Liver (tissue), 9 donors: ENCODE data around the gene TET2. TPM values are rescaled to one million over a fixed set of nuclear protein-coding genes. Genes with fewer than 3 reads are reported as not detected.
A peak's percentile ranks its signal among the peaks of the same experiment; 100 is the strongest.

ENCODE experiments used
- DNase-seq: peaks from one replicate; pipeline ENCODE4 v3.0.0-alpha.2; 2017; ENCODE audit warnings: low spot score
- H3K27ac ChIP-seq, 2 donors: one replicate each; pipeline ENCODE4 v1.7.0; 2013; ENCODE audit warnings: inconsistent platforms in 2 of 2, low read length in 2 of 2, control low read depth in 1 of 2, low read depth in 1 of 2, mild to moderate bottlenecking in 1 of 2
- H3K27me3 ChIP-seq, 4 donors: one replicate each; pipeline versions ENCODE4 v1.6.1 to v1.7.0; 2013; ENCODE audit warnings: low read length in 3 of 4, inconsistent platforms in 1 of 4, mild to moderate bottlenecking in 1 of 4, moderate library complexity in 1 of 4; ENCODE audit not compliant: control insufficient read depth in 4 of 4, insufficient read depth in 4 of 4
- H3K36me3 ChIP-seq, 4 donors: one replicate each; pipeline versions ENCODE4 v1.6.1 to v1.7.0; 2013; ENCODE audit warnings: low read length in 3 of 4, mild to moderate bottlenecking in 3 of 4, low read depth in 1 of 4, moderate library complexity in 1 of 4; ENCODE audit not compliant: control insufficient read depth in 4 of 4, insufficient read depth in 3 of 4
- H3K4me1 ChIP-seq, 4 donors: one replicate each; pipeline versions ENCODE4 v1.6.1 to v1.7.0; 2013; ENCODE audit warnings: low read length in 3 of 4, mild to moderate bottlenecking in 3 of 4, moderate library complexity in 1 of 4; ENCODE audit not compliant: control insufficient read depth in 4 of 4, insufficient read depth in 4 of 4
- H3K4me3 ChIP-seq, 3 donors: one replicate each; pipeline versions ENCODE4 v1.6.1 to v1.7.0; 2013; ENCODE audit warnings: low read length in 3 of 3, control low read depth in 1 of 3, low read depth in 1 of 3, mild to moderate bottlenecking in 1 of 3
- H3K9ac ChIP-seq, 2 donors: one replicate each; pipeline ENCODE4 v1.7.0; 2013; ENCODE audit warnings: low read length in 2 of 2, mild to moderate bottlenecking in 2 of 2, moderate library complexity in 2 of 2, control low read depth in 1 of 2, low read depth in 1 of 2
- H3K9me3 ChIP-seq, 4 donors: one replicate each; pipeline versions ENCODE4 v1.6.1 to v1.7.0; 2013; ENCODE audit warnings: low read length in 3 of 4; ENCODE audit not compliant: control insufficient read depth in 4 of 4
- EGR1 ChIP-seq, 2 donors: IDR thresholded peaks; 2 replicates each; pipeline ENCODE4 v1.6.1; 2016 to 2018; ENCODE audit warnings: antibody characterized with exemption in 2 of 2, low read depth in 2 of 2
- FOXA1 ChIP-seq: IDR thresholded peaks from 2 replicates; pipeline ENCODE4 v1.6.1; 2016; ENCODE audit warnings: antibody characterized with exemption
- FOXA2 ChIP-seq: IDR thresholded peaks from 2 replicates; pipeline ENCODE4 v1.6.1; 2016; ENCODE audit warnings: antibody characterized with exemption
- GABPA ChIP-seq, 2 donors: IDR thresholded peaks in 1 of 2; conservative IDR thresholded peaks in 1 of 2; 2 replicates each; pipeline ENCODE4 v1.6.1; 2016; ENCODE audit warnings: antibody characterized with exemption in 2 of 2, mild to moderate bottlenecking in 1 of 2, moderate library complexity in 1 of 2
- HNF4A ChIP-seq, 2 donors: conservative IDR thresholded peaks; 2 replicates each; pipeline ENCODE4 v1.6.1; 2016; ENCODE audit warnings: antibody characterized with exemption in 2 of 2, mild to moderate bottlenecking in 2 of 2
- HNF4G ChIP-seq: IDR thresholded peaks from 2 replicates; pipeline ENCODE4 v1.6.1; 2016; ENCODE audit warnings: antibody characterized with exemption
- JUND ChIP-seq, 2 donors: IDR thresholded peaks; 2 replicates each; pipeline ENCODE4 v1.6.1; 2016; ENCODE audit warnings: antibody characterized with exemption in 2 of 2
- RAD21 ChIP-seq, 2 donors: IDR thresholded peaks; 2 replicates each; pipeline ENCODE4 v1.6.1; 2016; ENCODE audit warnings: antibody characterized with exemption in 2 of 2, mild to moderate bottlenecking in 2 of 2
- SP1 ChIP-seq: IDR thresholded peaks from 2 replicates; pipeline ENCODE4 v1.6.1; 2018; ENCODE audit warnings: antibody characterized with exemption, mild to moderate bottlenecking
- TAF1 ChIP-seq: conservative IDR thresholded peaks from 2 replicates; pipeline ENCODE4 v1.6.1; 2016; ENCODE audit warnings: antibody characterized with exemption, mild to moderate bottlenecking
- YY1 ChIP-seq: IDR thresholded peaks from 2 replicates; pipeline ENCODE4 v1.6.1; 2016; ENCODE audit warnings: antibody characterized with exemption, mild to moderate bottlenecking
- WGBS: extraction: QIAGEN DNeasy Blood & Tissue Kit; methylation state at CpG from one replicate; pipeline ENCODE4 v1.1.7; 2013; 5-methylcytosine and 5-hydroxymethylcytosine counted together
- polyA plus RNA-seq, 2 donors: library from polyadenylated mRNA; stranded (reverse) in 1 of 2; unstranded in 1 of 2; fragments of 200-250 nt in 1 of 2; fragments of >200 nt in 1 of 2; fragmentation: Nextera tagmentation in 1 of 2; extraction: Ambion mirVana in 1 of 2; gene quantifications; one replicate each; pipeline versions ENCODE4 v1.2.1 to v1.2.3, GENCODE V29; 2013 to 2015
- total RNA-seq, 2 donors: library from RNA; depleted of rRNA; stranded (reverse); fragments of >200 nt; gene quantifications; one replicate each; pipeline ENCODE4 v1.2.3, GENCODE V29; 2014
- TF ChIP-seq, protein P1 (sequence below): IDR thresholded peaks from 2 replicates; pipeline ENCODE4 v1.6.1; 2016; ENCODE audit warnings: antibody characterized with exemption
- TF ChIP-seq, protein P2 (sequence below): IDR thresholded peaks from 2 replicates; pipeline ENCODE4 v1.6.1; 2016; ENCODE audit warnings: antibody characterized with exemption
- TF ChIP-seq, protein P3 (sequence below): fragments of 150-350 bp; IDR thresholded peaks from 2 replicates; pipeline ENCODE4 v1.5.1; 2017; ENCODE audit warnings: improper control_type of control experiment, low read depth, low read length; ENCODE audit not compliant: missing input control
- TF ChIP-seq, protein P4 (sequence below): IDR thresholded peaks from 2 replicates; pipeline ENCODE4 v1.6.1; 2016; ENCODE audit warnings: antibody characterized with exemption
- donor health status: healthy.
- donor health status: healthy.
- donor health status: healthy.
- donor health status: healthy.
- donor health status: healthy.

The TET2 gene
- total and polyA plus RNA-seq, 4 donors, result 0.88 to 8.4 (median 5.5) TPM

DNA sequence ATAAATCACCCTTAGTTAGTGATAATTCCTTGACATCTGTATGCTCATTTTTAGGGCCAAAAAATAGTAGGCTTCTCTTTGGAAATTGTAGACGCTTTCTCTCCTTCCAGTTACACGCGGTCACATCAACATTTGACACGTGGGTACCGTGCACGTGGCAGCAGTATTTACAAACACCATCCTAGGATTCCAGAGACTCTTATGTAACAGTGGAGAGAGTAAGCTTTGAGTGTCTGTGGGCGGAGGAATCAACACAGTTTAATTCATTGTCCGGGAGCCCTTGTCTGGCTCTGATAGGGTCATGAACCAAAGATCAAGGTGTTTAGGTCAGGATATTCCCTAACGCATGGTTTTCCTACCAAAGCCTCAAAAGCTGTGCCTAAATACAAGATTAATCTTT lies 12.2 kb downstream of the TET2 start (continued):
- no peak for TF ChIP-seq TAF1
- TF ChIP-seq, protein P1, sequence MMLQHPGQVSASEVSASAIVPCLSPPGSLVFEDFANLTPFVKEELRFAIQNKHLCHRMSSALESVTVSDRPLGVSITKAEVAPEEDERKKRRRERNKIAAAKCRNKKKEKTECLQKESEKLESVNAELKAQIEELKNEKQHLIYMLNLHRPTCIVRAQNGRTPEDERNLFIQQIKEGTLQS, result no peak
- TF ChIP-seq EGR1 (IDR thresholded peaks at IDR 0.05; ENCODE audit: low read depth in 2 of 2), result peak; percentile 61 to 62

DNA sequence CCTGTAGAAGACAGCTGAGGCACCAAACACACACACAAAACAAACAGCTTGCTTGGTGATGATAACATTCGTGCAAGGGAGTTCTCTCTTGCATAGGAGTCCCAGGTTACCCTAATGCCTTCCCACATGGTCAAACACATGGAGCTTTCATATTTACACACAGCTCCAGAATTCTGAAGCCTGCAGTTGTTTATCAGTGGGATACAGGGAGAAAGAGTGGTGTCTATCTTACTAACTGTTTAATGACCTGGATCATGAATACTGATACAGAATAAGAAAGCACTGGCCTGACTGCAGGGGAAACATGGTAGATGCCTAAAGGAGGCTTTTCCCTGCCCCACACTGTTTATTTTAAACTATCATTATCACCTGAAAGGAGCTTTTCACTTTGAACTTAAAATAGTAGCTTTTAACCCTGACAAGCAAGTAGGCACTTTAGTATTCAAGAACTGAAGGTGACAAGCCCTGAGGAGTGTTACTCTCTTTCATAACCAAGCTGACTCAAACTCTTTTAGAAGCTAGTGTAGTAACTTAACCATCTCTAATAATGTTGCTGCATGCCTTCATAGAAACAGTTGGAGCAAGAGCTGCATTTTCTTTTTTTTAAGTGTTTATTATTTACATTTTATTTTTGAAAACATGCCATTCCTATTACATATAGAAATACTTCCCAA lies 15.6 kb downstream of the TET2 start:
- H3K9me3 ChIP-seq, result no peaks in the 10 kb centered on the region
- no peaks in the 10 kb centered on the region for H3K36me3 ChIP-seq
- H3K9ac ChIP-seq, result no peak overlapping the region
- 50% methylated on average over 1 of the region's 1 CpG for WGBS
- no peak overlapping the region for H3K4me3 ChIP-seq
- H3K27ac ChIP-seq, result no peak overlapping the region
- DNase-seq, result no peak
- no peaks in the 10 kb centered on the region for H3K27me3 ChIP-seq
- TF ChIP-seq RAD21 (IDR thresholded peaks at IDR 0.05) (no peak), YY1 (no peak), EGR1 (IDR thresholded peaks at IDR 0.05; ENCODE audit: low read depth in 2 of 2) (no peak), TAF1 (no peak), SP1 (no peak), GABPA (IDR thresholded peaks at IDR 0.05 in 1 of 2, conservative IDR thresholded peaks at IDR 0.05 in 1 of 2) (no peak), FOXA1 (no peak), JUND (IDR thresholded peaks at IDR 0.05) (no peak), HNF4A (conservative IDR thresholded peaks at IDR 0.05) (no peak), HNF4G (no peak), FOXA2 (no peak)
- TF ChIP-seq, protein P2, sequence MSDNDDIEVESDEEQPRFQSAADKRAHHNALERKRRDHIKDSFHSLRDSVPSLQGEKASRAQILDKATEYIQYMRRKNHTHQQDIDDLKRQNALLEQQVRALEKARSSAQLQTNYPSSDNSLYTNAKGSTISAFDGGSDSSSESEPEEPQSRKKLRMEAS, result no peak
- TF ChIP-seq, protein P3, sequence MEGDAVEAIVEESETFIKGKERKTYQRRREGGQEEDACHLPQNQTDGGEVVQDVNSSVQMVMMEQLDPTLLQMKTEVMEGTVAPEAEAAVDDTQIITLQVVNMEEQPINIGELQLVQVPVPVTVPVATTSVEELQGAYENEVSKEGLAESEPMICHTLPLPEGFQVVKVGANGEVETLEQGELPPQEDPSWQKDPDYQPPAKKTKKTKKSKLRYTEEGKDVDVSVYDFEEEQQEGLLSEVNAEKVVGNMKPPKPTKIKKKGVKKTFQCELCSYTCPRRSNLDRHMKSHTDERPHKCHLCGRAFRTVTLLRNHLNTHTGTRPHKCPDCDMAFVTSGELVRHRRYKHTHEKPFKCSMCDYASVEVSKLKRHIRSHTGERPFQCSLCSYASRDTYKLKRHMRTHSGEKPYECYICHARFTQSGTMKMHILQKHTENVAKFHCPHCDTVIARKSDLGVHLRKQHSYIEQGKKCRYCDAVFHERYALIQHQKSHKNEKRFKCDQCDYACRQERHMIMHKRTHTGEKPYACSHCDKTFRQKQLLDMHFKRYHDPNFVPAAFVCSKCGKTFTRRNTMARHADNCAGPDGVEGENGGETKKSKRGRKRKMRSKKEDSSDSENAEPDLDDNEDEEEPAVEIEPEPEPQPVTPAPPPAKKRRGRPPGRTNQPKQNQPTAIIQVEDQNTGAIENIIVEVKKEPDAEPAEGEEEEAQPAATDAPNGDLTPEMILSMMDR, result no peak
- TF ChIP-seq, protein P1, result no peak
- TF ChIP-seq, protein P4, sequence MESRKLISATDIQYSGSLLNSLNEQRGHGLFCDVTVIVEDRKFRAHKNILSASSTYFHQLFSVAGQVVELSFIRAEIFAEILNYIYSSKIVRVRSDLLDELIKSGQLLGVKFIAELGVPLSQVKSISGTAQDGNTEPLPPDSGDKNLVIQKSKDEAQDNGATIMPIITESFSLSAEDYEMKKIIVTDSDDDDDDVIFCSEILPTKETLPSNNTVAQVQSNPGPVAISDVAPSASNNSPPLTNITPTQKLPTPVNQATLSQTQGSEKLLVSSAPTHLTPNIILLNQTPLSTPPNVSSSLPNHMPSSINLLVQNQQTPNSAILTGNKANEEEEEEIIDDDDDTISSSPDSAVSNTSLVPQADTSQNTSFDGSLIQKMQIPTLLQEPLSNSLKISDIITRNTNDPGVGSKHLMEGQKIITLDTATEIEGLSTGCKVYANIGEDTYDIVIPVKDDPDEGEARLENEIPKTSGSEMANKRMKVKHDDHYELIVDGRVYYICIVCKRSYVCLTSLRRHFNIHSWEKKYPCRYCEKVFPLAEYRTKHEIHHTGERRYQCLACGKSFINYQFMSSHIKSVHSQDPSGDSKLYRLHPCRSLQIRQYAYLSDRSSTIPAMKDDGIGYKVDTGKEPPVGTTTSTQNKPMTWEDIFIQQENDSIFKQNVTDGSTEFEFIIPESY, result no peak
- H3K4me1 ChIP-seq, result peaks cover 2 to 14% (median 7%) of the 10 kb centered on the region in 4 donors

DNA sequence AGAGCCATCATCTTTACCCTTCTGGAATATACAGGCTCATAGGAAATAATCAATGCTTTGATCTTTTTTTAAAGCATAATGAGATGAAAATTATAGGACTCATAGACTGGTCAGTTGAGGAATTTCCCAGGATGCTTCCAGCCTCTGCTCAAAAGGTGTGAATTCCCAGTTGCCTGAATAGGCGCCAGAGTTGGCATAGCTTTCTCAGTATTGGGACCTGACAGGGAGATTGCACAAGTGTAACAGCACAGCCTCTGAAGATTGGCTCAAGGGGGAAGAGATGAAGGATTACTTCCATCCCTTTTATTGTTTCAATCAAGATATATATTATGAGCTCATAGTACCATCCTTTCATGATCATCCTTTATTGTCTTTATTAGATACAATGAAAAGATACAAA lies 17.9 kb downstream of the TET2 start:
- Histone ChIP-seq H3K27me3 (no peaks in the 10 kb centered on the region), H3K4me1 (peaks cover 0 to 2% (median 0%) of the 10 kb centered on the region in 4 donors), H3K9ac (no peak overlapping the region), H3K36me3 (no peaks in the 10 kb centered on the region), H3K4me3 (no peak overlapping the region), H3K9me3 (no peaks in the 10 kb centered on the region), H3K27ac (no peak overlapping the region)
- WGBS, result 93% methylated on average over 1 of the region's 1 CpG
- TF ChIP-seq YY1 (no peak), RAD21 (IDR thresholded peaks at IDR 0.05) (no peak), HNF4G (no peak), EGR1 (IDR thresholded peaks at IDR 0.05; ENCODE audit: low read depth in 2 of 2) (no peak)
- TF ChIP-seq, protein P2, result no peak
- DNase-seq, result no peak
